ENCODE measurements around the gene CDS2.

The CDS2 gene

GRCh38 chr20:5119435-5120184 is 7.2 kb upstream of the CDS2 start, which contains the start of gene PCNA:
TSS of gene PCNA (minus strand) at chr20:5119958. CDS start at chr20:5119798, 160 bp downstream.
- peak; percentile 93 to 97 for DNase-seq

- DNase-seq, result no peak
These were observed 6.7 kb upstream of the CDS2 start for GRCh38 chr20:5120185-5120476.

GRCh38 chr20:5122873-5123260 is 3.9 kb upstream of the CDS2 start:
- DNase-seq, result no peak

- DNase-seq, result peak; percentile 47 to 65
These were observed 523 bp downstream of the CDS2 start for GRCh38 chr20:5127204-5127858.

- DNase-seq, result peak; percentile 79 to 93
These were observed 1.1 kb downstream of the CDS2 start for GRCh38 chr20:5127859-5128424.

GRCh38 chr20:5128886-5129285 is 2.1 kb downstream of the CDS2 start:
- DNase-seq, result no peak

- no peak for DNase-seq
These were observed 4.7 kb downstream of the CDS2 start for GRCh38 chr20:5131502-5131901.

- no peak for DNase-seq
These were observed 7.2 kb downstream of the CDS2 start for GRCh38 chr20:5133998-5134397.

- no peak for DNase-seq
These were observed 8.7 kb downstream of the CDS2 start for GRCh38 chr20:5135363-5136012.

GRCh38 chr20:5136096-5136495 is 9.3 kb downstream of the CDS2 start:
- no peak for DNase-seq

GRCh38 chr20:5140195-5140594 is 13.4 kb downstream of the CDS2 start:
- no peak for DNase-seq

GRCh38 chr20:5141615-5142014 is 14.8 kb downstream of the CDS2 start:
- no peak for DNase-seq

GRCh38 chr20:5143851-5144250 is 17.0 kb downstream of the CDS2 start:
- peak; percentile 65 to 74 for DNase-seq

- peak in 1 of 2 donors; percentile 51 for DNase-seq
These were observed 18.7 kb downstream of the CDS2 start for GRCh38 chr20:5145365-5146098.

GRCh38 chr20:5146099-5146668 is 19.4 kb downstream of the CDS2 start:
- DNase-seq, result peak; percentile 51 to 68

- peak; percentile 42 to 73 for DNase-seq
These were observed 20.2 kb downstream of the CDS2 start for GRCh38 chr20:5146871-5147592.

GRCh38 chr20:5148581-5148980 is 21.8 kb downstream of the CDS2 start:
- no peak for DNase-seq

GRCh38 chr20:5149892-5150225 is 23.1 kb downstream of the CDS2 start:
- no peak for DNase-seq

- DNase-seq, result peak in 1 of 2 donors; percentile 18
These were observed 23.6 kb downstream of the CDS2 start for GRCh38 chr20:5150226-5151076.

- no peak for DNase-seq
These were observed 26.3 kb downstream of the CDS2 start for GRCh38 chr20:5153152-5153467.

Measured in inflammatory macrophage treated with lipopolysaccharide for 1 hour (primary cell).